Neural cell (in vitro differentiated cells): Measurements from ENCODE around the gene FBL.

Source experiments
- EZH2 ChIP-seq: fragments of 200-600, 300-800 bp; shearing (Covaris generic), sonication (generic); IDR thresholded peaks from 2 replicates; pipeline ENCODE4 v1.6.1; 2014; ENCODE audit warnings: antibody characterized with exemption, low read length, borderline replicate concordance, mild to moderate bottlenecking; ENCODE audit not compliant: insufficient read depth, poor library complexity, severe bottlenecking
- TF ChIP-seq, protein P1 (sequence below): fragments of 450-650 bp; IDR thresholded peaks from 2 replicates; pipeline ENCODE4 v1.5.1; 2014; ENCODE audit warnings: antibody characterized with exemption, mild to moderate bottlenecking, moderate library complexity; ENCODE audit not compliant: poor library complexity, severe bottlenecking

GRCh38 chr19:39826311-39826945 is 19.8 kb downstream of the FBL start:
- no peak for TF ChIP-seq EZH2
- TF ChIP-seq, protein P1, sequence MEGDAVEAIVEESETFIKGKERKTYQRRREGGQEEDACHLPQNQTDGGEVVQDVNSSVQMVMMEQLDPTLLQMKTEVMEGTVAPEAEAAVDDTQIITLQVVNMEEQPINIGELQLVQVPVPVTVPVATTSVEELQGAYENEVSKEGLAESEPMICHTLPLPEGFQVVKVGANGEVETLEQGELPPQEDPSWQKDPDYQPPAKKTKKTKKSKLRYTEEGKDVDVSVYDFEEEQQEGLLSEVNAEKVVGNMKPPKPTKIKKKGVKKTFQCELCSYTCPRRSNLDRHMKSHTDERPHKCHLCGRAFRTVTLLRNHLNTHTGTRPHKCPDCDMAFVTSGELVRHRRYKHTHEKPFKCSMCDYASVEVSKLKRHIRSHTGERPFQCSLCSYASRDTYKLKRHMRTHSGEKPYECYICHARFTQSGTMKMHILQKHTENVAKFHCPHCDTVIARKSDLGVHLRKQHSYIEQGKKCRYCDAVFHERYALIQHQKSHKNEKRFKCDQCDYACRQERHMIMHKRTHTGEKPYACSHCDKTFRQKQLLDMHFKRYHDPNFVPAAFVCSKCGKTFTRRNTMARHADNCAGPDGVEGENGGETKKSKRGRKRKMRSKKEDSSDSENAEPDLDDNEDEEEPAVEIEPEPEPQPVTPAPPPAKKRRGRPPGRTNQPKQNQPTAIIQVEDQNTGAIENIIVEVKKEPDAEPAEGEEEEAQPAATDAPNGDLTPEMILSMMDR: no peak
